H1 (cell line): ENCODE data around the gene MMP13. TPM values are rescaled to one million over a fixed set of nuclear protein-coding genes. Genes with fewer than 3 reads are reported as not detected.

Experiments
- CTCF ChIA-PET: fragments of 300-600 bp; sonication (Branson Sonifier 250); formaldehyde crosslinking; loops from one replicate; lab custom pipeline; 2021; ENCODE audit not compliant: partially characterized antibody; lab: Charles Lee
- POLR2A ChIA-PET: fragments of 300-600 bp; sonication (Branson Sonifier 250); formaldehyde crosslinking; loops from one replicate; lab custom pipeline; 2021; ENCODE audit warnings: inconsistent platforms; ENCODE audit not compliant: partially characterized antibody; lab: Charles Lee
- DNase-seq, 2 experiments: peaks; one replicate each; pipeline versions ENCODE4 v3.0.0 to v3.0.0-alpha.2; 2010 to 2022; ENCODE audit warnings: low spot score in 2 of 2, low read depth in 1 of 2, mixed read lengths in 1 of 2
- FAIRE-seq: peaks from 2 replicates; lab custom pipeline; 2011; peaks lifted over from hg19 to GRCh38; lab: Jason Lieb, UNC
- H2AFZ ChIP-seq: 2 replicates; pipeline ENCODE4 v1.8.1; 2012; ENCODE audit warnings: low read length, inconsistent platforms
- H2AK5ac ChIP-seq: 2 replicates; pipeline ENCODE4 v1.6.1; 2013; ENCODE audit warnings: low read depth, low read length
- H2BK120ac ChIP-seq: replicated peaks from 2 replicates; pipeline ENCODE3; 2013; ENCODE audit warnings: low read depth, low read length, inconsistent platforms
- H2BK12ac ChIP-seq: 2 replicates; pipeline ENCODE4 v1.6.1; 2013; ENCODE audit warnings: low read depth, low read length
- H2BK15ac ChIP-seq: 2 replicates; pipeline ENCODE4 v1.6.1; 2013; ENCODE audit warnings: low read length
- H2BK20ac ChIP-seq: 2 replicates; pipeline ENCODE4 v1.6.1; 2013; ENCODE audit warnings: low read length
- H2BK5ac ChIP-seq: 2 replicates; pipeline ENCODE4 v1.6.1; 2013; ENCODE audit warnings: low read depth, low read length
- H3K14ac ChIP-seq: 2 replicates; pipeline ENCODE4 v1.6.1; 2013; ENCODE audit warnings: inconsistent platforms; ENCODE audit not compliant: insufficient read length
- H3K18ac ChIP-seq: 2 replicates; pipeline ENCODE4 v1.6.1; 2013; ENCODE audit warnings: low read length; ENCODE audit errors: extremely low read depth
- H3K23ac ChIP-seq: 2 replicates; pipeline ENCODE4 v1.6.1; 2013; ENCODE audit warnings: inconsistent platforms; ENCODE audit not compliant: insufficient read length
- H3K23me2 ChIP-seq: 2 replicates; pipeline ENCODE4 v1.6.1; 2013; ENCODE audit warnings: low read depth, low read length
- H3K27ac ChIP-seq: 2 replicates; pipeline ENCODE4 v1.6.1; 2011; ENCODE audit warnings: low read depth, low read length, inconsistent platforms
- H3K27me3 ChIP-seq, 4 experiments: replicated peaks in 1 of 4; 1 replicate in 1 of 4; 2 replicates in 3 of 4; pipeline versions ENCODE4 v1.6.1 to v1.8.1; 2011 to 2013; ENCODE audit warnings: low read length in 3 of 4, mild to moderate bottlenecking in 3 of 4, inconsistent platforms in 2 of 4, mixed read lengths in 2 of 4, moderate library complexity in 1 of 4; ENCODE audit not compliant: control insufficient read depth in 3 of 4, insufficient read depth in 3 of 4; ENCODE audit errors: extremely low read depth in 1 of 4
- H3K36me3 ChIP-seq, 4 experiments: 2 replicates each; pipeline versions ENCODE4 v1.6.1 to v1.8.1; 2011 to 2013; ENCODE audit warnings: mild to moderate bottlenecking in 4 of 4, low read length in 3 of 4, moderate library complexity in 2 of 4, control low read depth in 1 of 4, inconsistent platforms in 1 of 4; ENCODE audit not compliant: insufficient read depth in 4 of 4, control insufficient read depth in 2 of 4
- H3K4ac ChIP-seq: replicated peaks from 2 replicates; pipeline ENCODE3; 2013; ENCODE audit warnings: low read length, low read depth, mixed read lengths, inconsistent platforms; ENCODE audit not compliant: insufficient read length
- H3K4me1 ChIP-seq, 4 experiments: replicated peaks in 1 of 4; 1 replicate in 1 of 4; 2 replicates in 3 of 4; pipeline versions ENCODE4 v1.6.1 to v1.8.1; 2011 to 2013; ENCODE audit warnings: low read length in 3 of 4, inconsistent platforms in 2 of 4, mixed read lengths in 1 of 4; ENCODE audit not compliant: insufficient read depth in 4 of 4, control insufficient read depth in 3 of 4
- H3K4me2 ChIP-seq, 2 experiments: 2 replicates each; pipeline versions ENCODE4 v1.6.1 to v1.8.1; 2011 to 2013; ENCODE audit warnings: low read depth in 2 of 2, low read length in 2 of 2, control low read depth in 1 of 2, inconsistent platforms in 1 of 2, mild to moderate bottlenecking in 1 of 2; ENCODE audit not compliant: insufficient read depth in 1 of 2
- H3K4me3 ChIP-seq, 4 experiments: fragments of 200-600, 300-600 bp in 1 of 4; sonication (generic), shearing (Covaris generic), sonication (Bioruptor Twin) in 1 of 4; 2 replicates each; pipeline versions ENCODE4 v1.5.1 to v1.8.1; 2011 to 2016; ENCODE audit warnings: low read length in 4 of 4, low read depth in 3 of 4, control low read depth in 2 of 4, inconsistent platforms in 2 of 4, mild to moderate bottlenecking in 2 of 4, mixed read lengths in 1 of 4, moderate library complexity in 1 of 4; ENCODE audit not compliant: insufficient read depth in 2 of 4; ENCODE audit errors: extremely low read depth in 1 of 4
- H3K56ac ChIP-seq: replicated peaks from 2 replicates; pipeline ENCODE3; 2013; ENCODE audit warnings: low read depth, mild to moderate bottlenecking, mixed read lengths, low read length, inconsistent platforms; ENCODE audit not compliant: insufficient read length
- H3K79me1 ChIP-seq: 2 replicates; pipeline ENCODE4 v1.6.1; 2013; ENCODE audit warnings: low read depth, low read length, control low read depth
- H3K79me2 ChIP-seq, 2 experiments: 2 replicates each; pipeline versions ENCODE4 v1.6.1 to v1.8.1; 2012 to 2013; ENCODE audit warnings: low read length in 2 of 2, mild to moderate bottlenecking in 2 of 2, inconsistent platforms in 1 of 2; ENCODE audit not compliant: insufficient read depth in 2 of 2, control insufficient read depth in 1 of 2
- H3K9ac ChIP-seq, 4 experiments: replicated peaks in 1 of 4; 1 replicate in 1 of 4; 2 replicates in 3 of 4; pipeline versions ENCODE4 v1.6.1 to v1.8.1; 2011 to 2013; ENCODE audit warnings: low read depth in 3 of 4, low read length in 3 of 4, control low read depth in 2 of 4, mild to moderate bottlenecking in 2 of 4, moderate library complexity in 2 of 4, inconsistent platforms in 1 of 4; ENCODE audit errors: extremely low read depth in 1 of 4
- H3K9me3 ChIP-seq, 2 experiments: 2 replicates each; pipeline versions ENCODE4 v1.6.1 to v1.8.1; 2012 to 2013; ENCODE audit warnings: mild to moderate bottlenecking in 2 of 2, moderate library complexity in 2 of 2, control low read depth in 1 of 2, inconsistent platforms in 1 of 2, low read depth in 1 of 2, low read length in 1 of 2, mixed read lengths in 1 of 2; ENCODE audit not compliant: insufficient read depth in 2 of 2
- H4K20me1 ChIP-seq, 2 experiments: replicated peaks in 1 of 2; 2 replicates each; pipeline versions ENCODE3 to v1.8.1; 2011 to 2013; ENCODE audit warnings: inconsistent platforms in 2 of 2, low read length in 2 of 2, mild to moderate bottlenecking in 1 of 2; ENCODE audit not compliant: insufficient read depth in 2 of 2, control insufficient read depth in 1 of 2
- H4K5ac ChIP-seq: 2 replicates; pipeline ENCODE4 v1.6.1; 2013; ENCODE audit warnings: low read length, low read depth, mixed read lengths, inconsistent platforms; ENCODE audit not compliant: insufficient read length
- H4K8ac ChIP-seq: 2 replicates; pipeline ENCODE4 v1.8.0; 2013; ENCODE audit warnings: mild to moderate bottlenecking, moderate library complexity, low read length, inconsistent platforms; ENCODE audit not compliant: insufficient read depth; ENCODE audit errors: extremely low read depth
- H4K91ac ChIP-seq: replicated peaks from 2 replicates; pipeline ENCODE3; 2013; ENCODE audit warnings: low read length, mixed read lengths, inconsistent platforms; ENCODE audit not compliant: insufficient read length
- CHD2 ChIP-seq: IDR thresholded peaks from 2 replicates; pipeline ENCODE4 v1.6.1; 2012; ENCODE audit warnings: low read length, improper control_type of control experiment
- EGR1 ChIP-seq: IDR thresholded peaks from 2 replicates; pipeline ENCODE4 v1.6.1; 2011; ENCODE audit warnings: low read depth, low read length, borderline replicate concordance
- EZH2 ChIP-seq: fragments of 200-600 bp; sonication (generic); IDR thresholded peaks from 2 replicates; pipeline ENCODE4 v1.7.1; 2012; ENCODE audit warnings: low read depth, mild to moderate bottlenecking, moderate library complexity, low read length, inconsistent platforms; ENCODE audit not compliant: severe bottlenecking
- JUN ChIP-seq: IDR thresholded peaks from 2 replicates; pipeline ENCODE4 v1.6.1; 2011; ENCODE audit warnings: low read depth, mild to moderate bottlenecking, improper control_type of control experiment, low read length
- JUND ChIP-seq: IDR thresholded peaks from 2 replicates; pipeline ENCODE4 v1.6.1; 2011; ENCODE audit warnings: mild to moderate bottlenecking, improper control_type of control experiment, low read length
- KDM1A ChIP-seq: fragments of 200-600, 300-600 bp; sonication (generic); IDR thresholded peaks from 2 replicates; pipeline ENCODE4 v1.7.1; 2016; ENCODE audit warnings: mild to moderate bottlenecking, low read length, borderline replicate concordance
- RBBP5 ChIP-seq: IDR thresholded peaks from 2 replicates; pipeline ENCODE4 v1.7.1; 2012; ENCODE audit warnings: low read depth, mild to moderate bottlenecking, inconsistent platforms, low read length, moderate library complexity, borderline replicate concordance
- SUZ12 ChIP-seq: fragments of 200-600 bp; sonication (generic); IDR thresholded peaks from 2 replicates; pipeline ENCODE4 v1.6.1; 2012; ENCODE audit warnings: mild to moderate bottlenecking, inconsistent platforms, low read length, moderate library complexity, mixed read lengths
- TAF1 ChIP-seq: IDR thresholded peaks from 2 replicates; pipeline ENCODE4 v1.6.1; 2011; ENCODE audit warnings: mild to moderate bottlenecking, low read depth, low read length
- TEAD4 ChIP-seq: IDR thresholded peaks from 2 replicates; pipeline ENCODE4 v1.6.1; 2012; ENCODE audit warnings: low read depth, low read length, inconsistent platforms, mixed read lengths
- ZNF274 ChIP-seq: IDR thresholded peaks from 2 replicates; pipeline ENCODE4 v1.7.0; 2012; ENCODE audit warnings: low read length, borderline replicate concordance; ENCODE audit errors: extremely low read depth
- polyA plus RNA-seq, 7 experiments: library from polyadenylated mRNA; depleted of rRNA in 3 of 7; stranded (reverse) in 5 of 7; unstranded in 2 of 7; fragments of >200 nt in 5 of 7; fragments of 200-250 nt in 2 of 7; gene quantifications; 1 replicate in 5 of 7; 2 replicates in 1 of 7; 4 replicates in 1 of 7; pipeline versions ENCODE4 v1.2.1 to v1.2.3, GENCODE V29; 2011 to 2013; ENCODE audit warnings: missing spikeins in 2 of 7, mixed read lengths in 2 of 7
- total RNA-seq: library from RNA; stranded (reverse); fragmentation: NEBNext Ultra II Directional; extraction: Animal tissue kit (Norgen Biotek cat#: 25700); gene quantifications from 2 replicates; pipeline ENCODE4 v1.2.1, GENCODE V29; 2021

The MMP13 gene
- total and polyA plus RNA-seq, 2 of the 8 experiments (the other 6 are each of a cell fraction or from before 2014, with no cell fraction given) = not detected

DNA sequence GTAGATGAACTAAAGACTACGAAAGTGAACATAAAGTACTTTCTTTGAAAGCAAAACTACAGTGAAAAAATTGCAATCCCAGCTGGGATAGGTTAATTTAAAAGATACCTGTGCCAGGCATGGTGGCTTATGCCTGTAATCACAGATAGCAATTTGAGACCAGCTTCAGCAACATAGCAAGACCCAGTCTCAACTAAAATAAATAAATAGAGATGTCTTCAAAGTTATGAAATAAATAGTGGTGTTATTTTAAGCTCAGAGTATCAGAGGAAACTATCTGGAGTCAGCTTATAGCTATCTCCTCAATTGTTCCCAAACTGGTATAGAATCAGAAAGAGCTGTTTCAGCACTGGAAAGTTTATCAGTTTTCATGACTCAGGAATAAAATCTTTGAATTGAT, 17.3 kb upstream of the MMP13 start (continued):
- no peak for TF ChIP-seq RBBP5

DNA sequence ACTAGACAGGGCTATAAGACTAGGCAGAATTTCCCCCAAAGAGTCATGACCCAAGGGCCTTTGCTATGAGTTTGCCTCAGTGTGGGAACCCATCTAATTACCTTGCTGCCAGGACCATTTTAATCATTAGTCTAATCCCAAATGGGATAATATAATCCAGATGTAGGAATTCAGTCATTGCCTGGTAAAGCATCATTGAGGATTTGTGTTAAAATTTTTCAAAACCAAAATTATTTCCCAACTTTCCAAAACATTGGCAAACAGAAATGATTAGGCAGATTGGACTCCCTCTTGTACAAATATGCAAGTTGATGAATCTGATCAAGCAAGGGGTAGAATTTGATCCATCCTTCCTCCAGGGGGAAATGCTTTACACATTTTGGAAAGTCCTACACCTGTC, 16.2 kb upstream of the MMP13 start:
- Histone ChIP-seq H2BK120ac (no peak overlapping the region), H3K27ac (no peak overlapping the region), H3K9me3 (no peaks in the 10 kb centered on the region), H4K20me1 (no peaks in the 10 kb centered on the region), H2AFZ (no peak overlapping the region), H3K23ac (no peak overlapping the region), H3K36me3 (no peaks in the 10 kb centered on the region), H3K9ac (no peak overlapping the region), H2BK20ac (no peak overlapping the region), H3K4me2 (no peak overlapping the region), H3K23me2 (no peaks in the 10 kb centered on the region), H3K18ac (no peak overlapping the region), H2BK5ac (no peak overlapping the region), H3K79me2 (no peaks in the 10 kb centered on the region), H4K8ac (no peak overlapping the region), H3K56ac (no peak overlapping the region), H2AK5ac (no peak overlapping the region), H2BK12ac (no peak overlapping the region), H3K14ac (no peak overlapping the region), H4K5ac (no peak overlapping the region), H3K4ac (no peak overlapping the region), H4K91ac (no peak overlapping the region), H3K4me3 (no peak overlapping the region), H3K27me3 (no peaks in the 10 kb centered on the region), H3K4me1 (no peaks in the 10 kb centered on the region), H2BK15ac (no peak overlapping the region), H3K79me1 (no peaks in the 10 kb centered on the region)
- ChIA-PET POLR2A (no interaction called here), CTCF (no interaction called here)
- FAIRE-seq (no peak), DNase-seq (no peak)
- no peak for TF ChIP-seq SUZ12
- no peak for TF ChIP-seq ZNF274
- no peak for TF ChIP-seq CHD2
- TF ChIP-seq EZH2 = no peak
- no peak for TF ChIP-seq TEAD4
- TF ChIP-seq EGR1 = no peak
- no peak for TF ChIP-seq TAF1
- no peak for TF ChIP-seq KDM1A
- TF ChIP-seq JUN = no peak
- TF ChIP-seq JUND = no peak
